ENCODE results near the gene NPSR1.
"Not testable (repeated sequence)": the region's sequence is repeated elsewhere in the genome, so short reads cannot be mapped to it uniquely, and the experiment has no call there.

NPSR1 gene

GRCh38 chr7:34657632-34658268, at the start of gene NPSR1:
Gene NPSR1 (plus strand): TSS chr7:34658218. CDS start chr7:34658413, 195 bp downstream.
- DNase-seq, result no peak

- DNase-seq, result no peak
These were observed 45.4 kb upstream of the NPSR1 start for GRCh38 chr7:34612661-34613060.

- no peak for DNase-seq
These were observed 37.6 kb upstream of the NPSR1 start for GRCh38 chr7:34620425-34620824.

GRCh38 chr7:34622182-34622581, 35.8 kb upstream of the NPSR1 start:
- DNase-seq, result no peak

GRCh38 chr7:34622771-34623250, 35.2 kb upstream of the NPSR1 start:
- DNase-seq, result no peak

- DNase-seq, result not testable (repeated sequence)
These were observed 29.4 kb upstream of the NPSR1 start for GRCh38 chr7:34628618-34629017.

GRCh38 chr7:34652809-34653208, 5.2 kb upstream of the NPSR1 start:
- no peak for DNase-seq

GRCh38 chr7:34653787-34654186, 4.2 kb upstream of the NPSR1 start:
- no peak for DNase-seq

- DNase-seq, result no peak
These were observed 2.6 kb upstream of the NPSR1 start for GRCh38 chr7:34655384-34655783.

GRCh38 chr7:34656041-34656440, 2.0 kb upstream of the NPSR1 start:
- DNase-seq, result no peak

- DNase-seq, result no peak
These were observed 1.6 kb downstream of the NPSR1 start for GRCh38 chr7:34659472-34660075.

- no peak for DNase-seq
These were observed 4.2 kb downstream of the NPSR1 start for GRCh38 chr7:34662058-34662708.

GRCh38 chr7:34664755-34665154, 6.7 kb downstream of the NPSR1 start:
- DNase-seq, result no peak

GRCh38 chr7:34672430-34672829, 14.4 kb downstream of the NPSR1 start:
- DNase-seq, result no peak

- DNase-seq, result no peak
These were observed 15.0 kb downstream of the NPSR1 start for GRCh38 chr7:34673066-34673465.

GRCh38 chr7:34675749-34676374, 17.8 kb downstream of the NPSR1 start:
- DNase-seq, result no peak

- DNase-seq, result no peak
These were observed 19.5 kb downstream of the NPSR1 start for GRCh38 chr7:34677491-34677890.

GRCh38 chr7:34687529-34687928, 29.5 kb downstream of the NPSR1 start:
- DNase-seq, result no peak

GRCh38 chr7:34696415-34696814, 38.4 kb downstream of the NPSR1 start:
- no peak for DNase-seq

- no peak for DNase-seq
These were observed 51.8 kb downstream of the NPSR1 start for GRCh38 chr7:34709771-34710170.

- DNase-seq, result no peak
These were observed 60.8 kb downstream of the NPSR1 start for GRCh38 chr7:34718867-34719266.

- DNase-seq, result no peak
These were observed 61.6 kb downstream of the NPSR1 start for GRCh38 chr7:34719636-34720035.

GRCh38 chr7:34720289-34720688, 62.3 kb downstream of the NPSR1 start:
- DNase-seq, result no peak

- no peak for DNase-seq
These were observed 65.3 kb downstream of the NPSR1 start for GRCh38 chr7:34723338-34723737.
